Skeletal muscle tissue (tissue), 4 donors: Measurements from ENCODE around the gene FRMPD4. TPM values are rescaled to one million over a fixed set of nuclear protein-coding genes. Genes with fewer than 3 reads are reported as not detected.

Experiments
- H3K27ac ChIP-seq: one replicate; pipeline ENCODE4 v1.7.0; 2013; ENCODE audit warnings: mild to moderate bottlenecking, low read depth, low read length, inconsistent platforms
- H3K27me3 ChIP-seq, 3 donors: one replicate each; pipeline ENCODE4 v1.7.0; 2013; ENCODE audit warnings: low read length in 3 of 3; ENCODE audit not compliant: control insufficient read depth in 3 of 3, insufficient read depth in 3 of 3
- H3K36me3 ChIP-seq, 3 donors: one replicate each; pipeline ENCODE4 v1.7.0; 2013; ENCODE audit warnings: low read length in 3 of 3; ENCODE audit not compliant: control insufficient read depth in 3 of 3, insufficient read depth in 3 of 3
- H3K4me1 ChIP-seq, 3 donors: one replicate each; pipeline ENCODE4 v1.7.0; 2013; ENCODE audit warnings: low read length in 3 of 3, mild to moderate bottlenecking in 3 of 3; ENCODE audit not compliant: control insufficient read depth in 3 of 3, insufficient read depth in 3 of 3
- H3K4me3 ChIP-seq, 3 donors: one replicate each; pipeline ENCODE4 v1.7.0; 2013; ENCODE audit warnings: low read length in 3 of 3
- H3K9ac ChIP-seq, 3 donors: one replicate each; pipeline ENCODE4 v1.7.0; 2013; ENCODE audit warnings: low read length in 3 of 3, mild to moderate bottlenecking in 3 of 3, moderate library complexity in 2 of 3, low read depth in 1 of 3
- H3K9me3 ChIP-seq, 3 donors: one replicate each; pipeline ENCODE4 v1.7.0; 2013; ENCODE audit warnings: low read length in 3 of 3; ENCODE audit not compliant: control insufficient read depth in 3 of 3
- total RNA-seq: library from RNA; depleted of rRNA; stranded (reverse); fragments of >200 nt; gene quantifications from one replicate; pipeline ENCODE4 v1.2.3, GENCODE V29; 2014
- donor health status: Osteomylitis.

The FRMPD4 gene
- total RNA-seq, 1 donor from 2014 or later = 1.0 TPM

DNA sequence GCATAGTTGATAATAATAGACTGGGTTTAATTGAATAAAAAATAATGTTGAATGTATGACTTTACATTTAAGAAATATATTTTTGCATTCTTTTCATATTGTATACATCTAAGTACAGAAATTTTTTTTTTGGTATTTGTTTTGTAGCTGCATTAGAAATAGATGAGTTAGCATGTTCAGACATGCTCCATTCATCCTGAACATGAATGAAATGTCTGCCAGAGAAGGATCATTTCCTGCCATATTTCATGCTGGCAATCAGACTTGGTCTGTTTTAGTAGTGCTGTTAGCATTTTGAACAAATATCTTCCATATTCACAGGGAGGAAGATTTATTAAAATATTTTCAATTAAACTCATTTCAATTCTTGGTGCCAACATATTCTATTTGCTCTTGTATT is 98.9 kb downstream of the FRMPD4 start:
- H3K27ac ChIP-seq = no peak overlapping the region
- no peaks in the 10 kb centered on the region for H3K36me3 ChIP-seq
- H3K9ac ChIP-seq = no peak overlapping the region
- no peak overlapping the region for H3K4me3 ChIP-seq
- H3K27me3 ChIP-seq = no peaks in the 10 kb centered on the region
- no peaks in the 10 kb centered on the region for H3K4me1 ChIP-seq
- H3K9me3 ChIP-seq = no peaks in the 10 kb centered on the region

DNA sequence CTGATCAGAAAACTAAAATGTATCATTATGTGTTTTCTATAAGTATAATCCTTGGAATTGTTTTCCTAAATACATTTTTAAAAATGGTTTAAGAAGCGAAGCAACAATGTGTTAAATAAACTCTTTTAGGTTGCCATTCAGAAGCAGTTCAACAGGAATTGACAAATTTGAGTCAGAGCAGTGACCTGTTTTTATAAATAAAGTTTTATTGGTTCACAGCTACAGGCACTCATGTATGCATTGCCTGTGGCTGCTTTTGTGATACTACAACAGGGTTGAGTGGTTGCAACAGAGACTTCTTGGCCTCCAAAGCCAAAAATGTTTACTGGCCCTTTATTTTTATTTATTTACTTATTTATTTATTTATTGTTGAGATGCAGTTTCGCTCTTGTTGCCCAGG is 99.5 kb downstream of the FRMPD4 start:
- Histone ChIP-seq H3K4me3 (no peak overlapping the region), H3K9me3 (no peaks in the 10 kb centered on the region), H3K4me1 (no peaks in the 10 kb centered on the region), H3K9ac (no peak overlapping the region), H3K36me3 (no peaks in the 10 kb centered on the region), H3K27me3 (no peaks in the 10 kb centered on the region), H3K27ac (no peak overlapping the region)

DNA sequence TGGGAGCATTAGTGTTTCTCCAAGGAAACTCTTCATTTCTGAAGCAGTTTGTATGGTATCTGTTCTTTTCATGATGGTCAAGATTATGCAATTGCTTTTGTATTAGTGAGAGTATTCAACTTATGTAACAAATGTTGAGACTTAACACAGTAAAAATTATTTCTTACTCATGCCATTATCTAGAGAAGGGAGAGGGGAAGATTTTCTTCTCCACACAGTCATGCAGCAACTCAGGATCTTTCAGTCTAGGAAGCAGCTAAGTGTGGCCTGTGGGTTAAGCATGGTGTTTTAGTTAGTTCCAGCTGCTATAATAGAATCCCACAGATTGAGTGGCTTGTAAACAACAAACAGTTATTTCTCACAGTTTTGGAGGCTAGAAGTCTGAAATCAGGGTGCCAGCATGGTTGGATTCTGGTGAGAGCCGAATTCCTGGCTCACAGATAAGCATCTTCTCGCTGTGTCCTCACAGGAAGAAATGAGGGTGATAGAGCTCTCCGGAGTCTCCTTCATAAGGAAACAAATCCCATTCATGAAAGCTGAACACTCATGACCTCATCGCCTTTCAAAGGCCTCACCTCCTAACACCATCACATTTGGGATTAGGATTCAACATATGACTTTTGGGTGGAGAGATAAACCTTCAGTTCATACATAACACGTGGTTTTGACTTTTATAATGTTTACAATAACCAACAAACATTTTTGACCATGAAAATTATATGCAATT is 101.2 kb downstream of the FRMPD4 start:
- no peaks in the 10 kb centered on the region for H3K36me3 ChIP-seq
- no peaks in the 10 kb centered on the region for H3K27me3 ChIP-seq
- H3K27ac ChIP-seq = no peak overlapping the region
- H3K4me1 ChIP-seq = no peaks in the 10 kb centered on the region
- no peak overlapping the region for H3K4me3 ChIP-seq
- H3K9ac ChIP-seq = no peak overlapping the region
- H3K9me3 ChIP-seq = no peaks in the 10 kb centered on the region

DNA sequence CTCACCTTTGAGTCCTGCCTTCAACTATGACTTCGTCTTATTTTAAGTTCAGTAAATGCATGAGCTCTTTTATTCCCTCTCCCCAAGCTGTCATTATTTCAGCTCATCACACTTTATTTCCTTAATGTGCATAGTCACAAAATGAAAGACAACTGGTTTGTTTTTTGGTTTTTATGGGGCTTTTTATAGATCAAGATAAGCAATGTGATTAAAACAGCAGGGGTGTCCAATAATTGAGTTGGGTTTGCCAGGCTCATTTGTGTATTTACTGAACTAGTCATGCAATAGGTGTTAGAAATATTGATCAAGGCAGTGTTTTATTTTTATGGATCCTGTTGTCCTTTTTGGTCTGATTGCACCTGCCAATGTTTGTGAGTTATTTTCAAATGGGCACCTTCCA is 102.2 kb downstream of the FRMPD4 start:
- no peak overlapping the region for H3K9ac ChIP-seq
- no peaks in the 10 kb centered on the region for H3K9me3 ChIP-seq
- H3K36me3 ChIP-seq = no peaks in the 10 kb centered on the region
- H3K4me1 ChIP-seq = no peaks in the 10 kb centered on the region
- H3K4me3 ChIP-seq = no peak overlapping the region
- no peaks in the 10 kb centered on the region for H3K27me3 ChIP-seq
- no peak overlapping the region for H3K27ac ChIP-seq

DNA sequence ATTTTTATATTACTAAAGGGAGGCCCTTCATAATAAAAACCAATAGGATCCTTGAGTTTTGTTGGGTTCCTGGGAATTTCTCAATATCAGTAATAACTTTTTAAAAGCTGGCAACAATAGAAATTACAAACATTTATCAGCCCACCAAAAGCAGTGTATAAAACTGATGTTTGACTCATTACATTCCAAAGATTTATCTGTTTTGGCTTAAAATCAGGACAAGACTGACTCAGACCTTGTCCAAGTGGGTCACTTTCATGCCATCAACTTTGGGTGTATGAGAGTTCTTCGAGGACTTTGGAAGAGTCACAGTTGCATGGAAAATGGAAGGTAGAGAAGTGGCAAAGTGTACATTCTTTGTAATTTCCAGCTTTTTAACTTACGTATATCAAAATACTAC is 102.8 kb downstream of the FRMPD4 start:
- no peaks in the 10 kb centered on the region for H3K9me3 ChIP-seq
- H3K4me1 ChIP-seq = no peaks in the 10 kb centered on the region
- H3K4me3 ChIP-seq = no peak overlapping the region
- no peaks in the 10 kb centered on the region for H3K27me3 ChIP-seq
- H3K36me3 ChIP-seq = no peaks in the 10 kb centered on the region
- H3K27ac ChIP-seq = no peak overlapping the region
- no peak overlapping the region for H3K9ac ChIP-seq

DNA sequence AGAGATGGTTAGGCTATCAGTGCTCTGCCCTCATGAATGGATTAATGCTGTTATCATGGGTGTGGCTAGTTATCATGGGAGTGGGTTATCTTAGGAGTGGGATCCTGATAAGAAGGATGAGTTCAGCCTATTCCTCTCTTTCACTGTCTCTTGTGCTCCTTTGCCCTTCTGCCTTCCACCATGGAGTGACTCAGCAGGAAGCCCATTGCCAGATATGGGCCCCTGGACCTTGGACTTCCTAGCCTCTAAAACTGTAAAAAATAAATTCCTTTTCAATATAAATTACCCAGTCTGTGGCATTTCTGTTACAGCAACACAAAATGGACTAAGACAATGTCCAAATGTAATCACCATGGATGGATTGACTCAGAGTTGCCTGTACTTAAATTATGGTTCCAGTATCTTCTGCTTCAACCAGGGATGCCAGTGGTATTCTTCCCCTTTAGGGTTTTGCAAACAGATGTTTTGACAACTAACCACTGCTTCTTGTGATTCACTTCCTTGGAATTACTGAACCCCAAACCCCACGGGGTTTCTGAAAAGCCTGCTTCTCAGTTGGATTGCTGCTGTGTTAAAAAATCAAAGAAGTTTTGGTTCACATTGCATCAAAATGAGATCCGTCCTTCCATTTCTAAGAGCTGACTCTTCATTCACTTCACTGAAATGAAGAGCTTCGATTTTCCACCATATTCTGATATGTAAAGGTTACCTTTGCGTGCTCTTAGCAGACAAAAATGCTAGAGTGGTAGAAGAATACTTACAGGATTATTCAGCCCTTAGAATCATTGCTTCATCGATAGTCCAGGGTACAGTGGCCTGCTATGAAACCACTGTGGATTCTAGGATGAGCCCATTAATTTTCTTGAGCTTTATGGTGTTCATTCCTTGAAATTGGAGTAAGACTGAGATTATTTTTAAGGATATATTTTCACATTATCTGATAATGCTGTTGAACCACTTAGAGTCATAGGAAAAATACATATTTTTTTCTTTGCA is 107.7 kb downstream of the FRMPD4 start:
- H3K4me3 ChIP-seq = no peak overlapping the region
- H3K9ac ChIP-seq = no peak overlapping the region
- H3K9me3 ChIP-seq = no peaks in the 10 kb centered on the region
- no peak overlapping the region for H3K27ac ChIP-seq
- no peaks in the 10 kb centered on the region for H3K36me3 ChIP-seq
- no peaks in the 10 kb centered on the region for H3K27me3 ChIP-seq
- no peaks in the 10 kb centered on the region for H3K4me1 ChIP-seq

DNA sequence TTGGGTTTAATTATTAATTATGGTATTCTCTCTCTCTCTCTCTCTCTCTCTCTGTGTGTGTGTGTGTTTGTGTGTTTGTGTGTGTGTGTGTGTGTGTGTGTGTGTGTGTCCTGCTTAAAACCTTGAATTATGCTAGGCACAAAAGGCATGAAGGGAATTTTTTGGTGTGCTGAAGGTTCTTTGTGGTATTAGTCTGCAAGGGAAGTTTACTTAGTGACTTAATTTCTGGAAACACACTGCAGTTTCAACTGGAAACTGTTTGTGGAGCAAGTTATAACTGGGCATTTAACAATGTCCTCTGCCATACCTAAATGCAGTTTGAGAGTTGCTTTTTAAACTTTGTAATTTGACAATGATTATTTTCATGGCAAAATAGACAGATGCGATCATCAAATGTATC is 111.7 kb downstream of the FRMPD4 start:
- no peaks in the 10 kb centered on the region for H3K36me3 ChIP-seq
- no peak overlapping the region for H3K4me3 ChIP-seq
- no peaks in the 10 kb centered on the region for H3K9me3 ChIP-seq
- no peak overlapping the region for H3K9ac ChIP-seq
- no peaks in the 10 kb centered on the region for H3K4me1 ChIP-seq
- H3K27me3 ChIP-seq = no peaks in the 10 kb centered on the region
- H3K27ac ChIP-seq = no peak overlapping the region

DNA sequence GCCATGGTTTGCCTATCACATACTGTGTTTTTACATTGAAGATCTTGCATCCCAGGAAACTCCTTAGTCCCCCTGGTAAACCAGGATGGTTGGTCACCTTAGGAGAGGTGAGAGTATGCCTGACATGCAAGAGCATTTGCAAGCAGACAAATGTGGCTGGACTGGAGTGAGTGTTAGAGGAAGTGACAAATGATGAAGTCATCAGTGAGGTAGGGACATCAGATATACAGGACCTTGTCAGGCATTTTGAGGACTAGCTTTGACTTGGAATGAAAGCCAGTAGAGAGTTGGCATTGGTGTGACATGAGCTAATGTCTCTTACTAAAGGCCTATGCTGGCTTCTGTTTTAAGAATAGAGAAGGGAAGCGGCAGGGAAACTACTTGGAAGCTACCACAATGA is 124.9 kb downstream of the FRMPD4 start:
- no peaks in the 10 kb centered on the region for H3K4me1 ChIP-seq
- H3K27ac ChIP-seq = no peak overlapping the region
- H3K9ac ChIP-seq = no peak overlapping the region
- H3K27me3 ChIP-seq = no peaks in the 10 kb centered on the region
- H3K36me3 ChIP-seq = no peaks in the 10 kb centered on the region
- no peak overlapping the region for H3K4me3 ChIP-seq
- no peaks in the 10 kb centered on the region for H3K9me3 ChIP-seq

DNA sequence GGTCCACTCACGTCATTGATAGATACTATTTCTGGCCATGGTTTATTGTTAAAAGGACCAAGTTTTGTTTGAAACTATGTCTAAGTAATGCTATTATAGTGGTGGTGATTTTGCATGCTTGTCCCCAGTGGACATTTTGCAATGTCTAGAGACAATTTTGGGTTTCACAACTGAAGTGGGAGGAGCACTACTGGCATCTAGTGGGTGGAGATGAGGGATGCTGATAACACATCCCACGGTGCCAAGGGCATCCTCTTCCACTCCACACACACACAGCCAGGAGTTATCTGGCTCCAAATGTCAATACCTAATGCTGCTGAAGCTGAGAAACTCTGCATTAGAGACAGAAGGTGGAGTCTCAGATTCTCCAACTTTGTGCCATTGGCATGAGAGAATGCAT is 131.2 kb downstream of the FRMPD4 start:
- Histone ChIP-seq H3K4me1 (no peaks in the 10 kb centered on the region), H3K4me3 (no peak overlapping the region), H3K36me3 (no peaks in the 10 kb centered on the region), H3K27me3 (no peaks in the 10 kb centered on the region), H3K9me3 (no peaks in the 10 kb centered on the region), H3K9ac (no peak overlapping the region), H3K27ac (no peak overlapping the region)

DNA sequence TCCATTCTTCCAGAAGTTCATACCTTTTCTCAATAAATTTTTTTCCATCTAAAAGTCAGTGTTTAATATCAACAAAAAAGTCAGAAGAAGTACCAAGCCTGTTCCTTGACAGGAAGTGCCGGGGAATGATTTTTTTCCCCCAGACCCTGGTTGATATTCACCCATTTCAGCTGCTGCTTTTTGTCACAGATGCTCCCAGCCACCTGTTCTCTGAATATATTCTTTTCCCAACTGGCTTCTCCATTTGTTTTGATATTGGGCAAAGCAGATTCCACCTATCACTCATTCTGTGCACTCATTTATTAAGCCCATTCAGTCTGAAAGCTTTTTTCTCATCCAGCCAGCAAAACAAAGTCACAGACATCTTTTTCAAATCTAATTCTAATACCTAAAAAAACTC is 139.9 kb downstream of the FRMPD4 start:
- no peak overlapping the region for H3K27ac ChIP-seq

More for the DNA sequence above, 139.9 kb downstream of the FRMPD4 start:
- no peaks in the 10 kb centered on the region for H3K36me3 ChIP-seq
- no peak overlapping the region for H3K4me3 ChIP-seq
- no peaks in the 10 kb centered on the region for H3K9me3 ChIP-seq
- H3K4me1 ChIP-seq = no peaks in the 10 kb centered on the region
- no peak overlapping the region for H3K9ac ChIP-seq
- no peaks in the 10 kb centered on the region for H3K27me3 ChIP-seq
